IMR-90 (cell line): ENCODE results near the gene SMCP. TPM values are rescaled to one million over a fixed set of nuclear protein-coding genes. Genes with fewer than 3 reads are reported as not detected.

ENCODE experiments used
- ATAC-seq: fragments of 200-7000 bp; cut with Tn5 transposase; 2 replicates; pipeline ENCODE4 v1.9.1; 2020; ENCODE audit warnings: low read depth, mild to moderate bottlenecking, moderate library complexity
- BruUV-seq: library from RNA; stranded (reverse); fragments of 400-500 nt; replicated peaks from 2 replicates; lab custom pipeline; 2021; lab: Mats Ljungman, UMichigan
- CTCF ChIA-PET: fragments of 300-600 bp; formaldehyde crosslinking; extraction: SDS; loops from one replicate; lab custom pipeline; 2021; ENCODE audit warnings: antibody characterized with exemption; lab: Yijun Ruan, JAX
- POLR2A ChIA-PET: fragments of 300-600 bp; sonication (Branson Sonifier 250); formaldehyde crosslinking; loops from one replicate; lab custom pipeline; 2022; ENCODE audit warnings: antibody characterized with exemption; ENCODE audit not compliant: unreplicated experiment; lab: Charles Lee
- DNase-seq: peaks from one replicate; pipeline ENCODE4 v3.0.0; 2013
- H2AFZ ChIP-seq: replicated peaks from 2 replicates; pipeline ENCODE3; 2013; ENCODE audit warnings: low read length, mild to moderate bottlenecking; ENCODE audit not compliant: poor library complexity
- H2AK5ac ChIP-seq: 2 replicates; pipeline ENCODE4 v1.6.1; 2013; ENCODE audit warnings: low read depth, low read length, inconsistent platforms
- H2AK9ac ChIP-seq: replicated peaks from 2 replicates; pipeline ENCODE3; 2013; ENCODE audit warnings: mild to moderate bottlenecking, low read depth, low read length, moderate library complexity; ENCODE audit not compliant: poor library complexity
- H2BK120ac ChIP-seq: 2 replicates; pipeline ENCODE4 v1.6.1; 2013; ENCODE audit warnings: low read depth, low read length, inconsistent platforms
- H2BK15ac ChIP-seq: 3 replicates; pipeline ENCODE4 v1.6.1; 2013; ENCODE audit warnings: low read depth, low read length, inconsistent platforms
- H2BK20ac ChIP-seq: 2 replicates; pipeline ENCODE4 v1.6.1; 2013; ENCODE audit warnings: low read depth, mild to moderate bottlenecking, inconsistent platforms, low read length, moderate library complexity
- H2BK5ac ChIP-seq: 2 replicates; pipeline ENCODE4 v1.6.1; 2013; ENCODE audit warnings: mild to moderate bottlenecking, low read depth, low read length, inconsistent platforms; ENCODE audit not compliant: poor library complexity, severe bottlenecking
- H3K14ac ChIP-seq: replicated peaks from 2 replicates; pipeline ENCODE4 v1.6.1; 2013; ENCODE audit warnings: low read depth, low read length, inconsistent platforms
- H3K18ac ChIP-seq: 2 replicates; pipeline ENCODE4 v1.6.1; 2013; ENCODE audit warnings: low read depth, low read length, control low read depth
- H3K23ac ChIP-seq: 2 replicates; pipeline ENCODE4 v1.6.1; 2013; ENCODE audit warnings: low read depth, low read length, inconsistent platforms
- H3K27ac ChIP-seq: 2 replicates; pipeline ENCODE4 v1.5.1; 2013; ENCODE audit warnings: mild to moderate bottlenecking, control low read depth, low read length; ENCODE audit not compliant: insufficient read depth
- H3K27me3 ChIP-seq: 2 replicates; pipeline ENCODE4 v1.6.1; 2013; ENCODE audit warnings: low read length; ENCODE audit not compliant: control insufficient read depth, insufficient read depth
- H3K36me3 ChIP-seq: 2 replicates; pipeline ENCODE4 v1.6.1; 2013; ENCODE audit warnings: low read length, mixed read lengths; ENCODE audit not compliant: control insufficient read depth, insufficient read depth
- H3K4ac ChIP-seq: 2 replicates; pipeline ENCODE4 v1.6.1; 2013; ENCODE audit warnings: low read depth, low read length, inconsistent platforms
- H3K4me1 ChIP-seq: 2 replicates; pipeline ENCODE4 v1.6.1; 2013; ENCODE audit warnings: low read length, mixed read lengths; ENCODE audit not compliant: control insufficient read depth, insufficient read depth
- H3K4me2 ChIP-seq: 2 replicates; pipeline ENCODE4 v1.6.1; 2013; ENCODE audit warnings: low read depth, mild to moderate bottlenecking, control low read depth, low read length, moderate library complexity
- H3K4me3 ChIP-seq: 2 replicates; pipeline ENCODE4 v1.5.1; 2013; ENCODE audit warnings: low read depth, mild to moderate bottlenecking, control low read depth, low read length, moderate library complexity; ENCODE audit not compliant: insufficient read depth
- H3K56ac ChIP-seq: 2 replicates; pipeline ENCODE4 v1.6.1; 2013; ENCODE audit warnings: low read length, inconsistent platforms; ENCODE audit not compliant: insufficient read depth; ENCODE audit errors: extremely low read depth
- H3K79me1 ChIP-seq, 2 experiments: 2 replicates each; pipeline ENCODE4 v1.6.1; 2013; ENCODE audit warnings: low read length in 2 of 2, inconsistent platforms in 1 of 2, low read depth in 1 of 2
- H3K9ac ChIP-seq: 2 replicates; pipeline ENCODE4 v1.6.1; 2013; ENCODE audit warnings: low read depth, low read length, control low read depth
- H3K9me1 ChIP-seq: 2 replicates; pipeline ENCODE4 v1.6.1; 2013; ENCODE audit warnings: low read length, inconsistent platforms; ENCODE audit not compliant: insufficient read depth
- H3K9me3 ChIP-seq: 2 replicates; pipeline ENCODE4 v1.6.1; 2013; ENCODE audit warnings: low read length; ENCODE audit not compliant: control insufficient read depth, insufficient read depth
- H4K20me1 ChIP-seq: 2 replicates; pipeline ENCODE4 v1.6.1; 2013; ENCODE audit warnings: low read length, inconsistent platforms; ENCODE audit not compliant: insufficient read depth
- H4K5ac ChIP-seq: 2 replicates; pipeline ENCODE4 v1.6.1; 2013; ENCODE audit warnings: mild to moderate bottlenecking, low read depth, low read length, control low read depth
- H4K8ac ChIP-seq, 2 experiments: 2 replicates each; pipeline ENCODE4 v1.6.1; 2013; ENCODE audit warnings: low read depth in 2 of 2, low read length in 2 of 2, control low read depth in 1 of 2, inconsistent platforms in 1 of 2
- H4K91ac ChIP-seq: 2 replicates; pipeline ENCODE4 v1.6.1; 2013; ENCODE audit warnings: low read depth, low read length, inconsistent platforms; ENCODE audit not compliant: insufficient read depth
- BHLHE40 ChIP-seq: fragments of 150-350 bp; IDR thresholded peaks from 2 replicates; pipeline ENCODE4 v1.6.1; 2016; ENCODE audit warnings: mild to moderate bottlenecking, low read depth, low read length
- CEBPB ChIP-seq: IDR thresholded peaks from 2 replicates; pipeline ENCODE4 v1.6.1; 2012; ENCODE audit warnings: low read depth, low read length, improper control_type of control experiment
- CHD1 ChIP-seq: IDR thresholded peaks from 2 replicates; pipeline ENCODE4 v1.6.1; 2012; ENCODE audit warnings: low read depth, low read length, improper control_type of control experiment
- CTCF ChIP-seq: conservative IDR thresholded peaks from 2 replicates; pipeline ENCODE4 v1.5.1; 2012; ENCODE audit warnings: mild to moderate bottlenecking, low read depth, low read length, improper control_type of control experiment
- ELK1 ChIP-seq: fragments of 150-350 bp; IDR thresholded peaks from 2 replicates; pipeline ENCODE4 v1.6.1; 2016; ENCODE audit warnings: low read depth, mild to moderate bottlenecking, low read length, moderate library complexity, borderline replicate concordance
- FOS ChIP-seq: fragments of 150-350 bp; IDR thresholded peaks from 2 replicates; pipeline ENCODE4 v1.6.1; 2016; ENCODE audit warnings: low read depth, low read length
- MAZ ChIP-seq: IDR thresholded peaks from 2 replicates; pipeline ENCODE4 v1.6.1; 2012; ENCODE audit warnings: low read depth, mild to moderate bottlenecking, low read length, improper control_type of control experiment, moderate library complexity, borderline replicate concordance
- MXI1 ChIP-seq: IDR thresholded peaks from 2 replicates; pipeline ENCODE4 v1.6.1; 2012; ENCODE audit warnings: low read depth, mild to moderate bottlenecking, low read length, moderate library complexity, borderline replicate concordance
- NFE2L2 ChIP-seq: fragments of 150-350 bp; IDR thresholded peaks from 2 replicates; pipeline ENCODE4 v1.6.1; 2016; ENCODE audit warnings: low read depth, mild to moderate bottlenecking, low read length
- POLR2A ChIP-seq: IDR thresholded peaks from 2 replicates; pipeline ENCODE4 v1.6.1; 2012; ENCODE audit warnings: mild to moderate bottlenecking, low read depth, low read length
- RAD21 ChIP-seq: IDR thresholded peaks from 2 replicates; pipeline ENCODE4 v1.6.1; 2012; ENCODE audit warnings: low read length, improper control_type of control experiment
- RCOR1 ChIP-seq: IDR thresholded peaks from 2 replicates; pipeline ENCODE4 v1.6.1; 2012; ENCODE audit warnings: mild to moderate bottlenecking, low read length, improper control_type of control experiment; ENCODE audit not compliant: insufficient replicate concordance
- RFX5 ChIP-seq: IDR thresholded peaks from 2 replicates; pipeline ENCODE4 v1.8.0; 2012; ENCODE audit warnings: low read depth, mild to moderate bottlenecking, low read length, moderate library complexity
- SMC3 ChIP-seq: fragments of 150-350 bp; IDR thresholded peaks from 2 replicates; pipeline ENCODE4 v1.6.1; 2016; ENCODE audit warnings: low read depth, mild to moderate bottlenecking, antibody characterized with exemption, low read length, moderate library complexity
- USF2 ChIP-seq: fragments of 150-350 bp; IDR thresholded peaks from 2 replicates; pipeline ENCODE4 v1.6.1; 2017; ENCODE audit warnings: mild to moderate bottlenecking, antibody characterized with exemption, low read length, low read depth
- WGBS, 2 experiments: methylation state at CpG; one replicate each; pipeline versions ENCODE4 v1.1.5 to v1.1.7; 2013; ENCODE audit warnings: missing lambda C conversion rate in 2 of 2; ENCODE audit not compliant: insufficient read length in 1 of 2; ENCODE audit errors: extremely low coverage in 2 of 2; 5-methylcytosine and 5-hydroxymethylcytosine counted together
- dilution Hi-C: fragments of 300-500 bp; cut with HindIII; formaldehyde crosslinking; loops from one replicate; pipeline ENCODE4 v1.14.3; 2018; ENCODE audit warnings: low sequenced_read_pairs; ENCODE audit not compliant: unreplicated experiment
- in situ Hi-C: fragments of 300-500 bp; cut with MboI; formaldehyde crosslinking; loops from 3 replicates; pipeline ENCODE4 v1.14.3; 2019; ENCODE audit warnings: low sequenced_read_pairs, inconsistent platforms, mixed read lengths
- intact Hi-C: fragments of 100-400 bp; cut with micrococcal nuclease; formaldehyde crosslinking; loops from 2 replicates; pipeline ENCODE4 v1.10.0; 2022
- polyA plus RNA-seq, 3 experiments: library from polyadenylated mRNA; depleted of rRNA; stranded (reverse); fragments of >200 nt; gene quantifications; 2 replicates each; pipeline ENCODE4 v1.2.3, GENCODE V29; 2012; ENCODE audit warnings: low replicate concordance in 1 of 3
- total RNA-seq: library from RNA; depleted of rRNA; stranded (reverse); fragments of >200 nt; gene quantifications from 2 replicates; pipeline ENCODE4 v1.2.3, GENCODE V29; 2012

Gene SMCP
- total and polyA plus RNA-seq, 2 of the 4 experiments (the other 2 are of a cell fraction), result not detected

- no peaks in the 10 kb centered on the region for H3K36me3 ChIP-seq
- H2AFZ ChIP-seq, result no peak overlapping the region
- no peak overlapping the region for H2AK9ac ChIP-seq
- CTCF ChIA-PET, result no interaction called here
- H3K18ac ChIP-seq, result no peak overlapping the region
- no peaks in the 10 kb centered on the region for H3K9me1 ChIP-seq
- BruUV-seq, result no TSS peak
- no peaks in the 10 kb centered on the region for H3K9me3 ChIP-seq
- DNase-seq (no peak), ATAC-seq (no peak)
- H3K14ac ChIP-seq, result no peak overlapping the region
- in situ Hi-C loops, result no loop called here
- no peak overlapping the region for H2BK120ac ChIP-seq
- no peak overlapping the region for H3K23ac ChIP-seq
- no peaks in the 10 kb centered on the region for H3K27me3 ChIP-seq
- no CpG with 5 or more reads among the region's 4 CpGs for WGBS, 2 experiments
- no peaks in the 10 kb centered on the region for H3K79me1 ChIP-seq
- H4K91ac ChIP-seq, result no peak overlapping the region
- no peak overlapping the region for H2BK20ac ChIP-seq
- POLR2A ChIA-PET, result no interaction called here
- H3K4me1 ChIP-seq, result no peaks in the 10 kb centered on the region
- no peak overlapping the region for H4K8ac ChIP-seq
- no peak overlapping the region for H4K5ac ChIP-seq
- H3K56ac ChIP-seq, result no peak overlapping the region
- no peak overlapping the region for H2BK15ac ChIP-seq
- H2AK5ac ChIP-seq, result no peak overlapping the region
- H3K9ac ChIP-seq, result no peak overlapping the region
- H3K4me2 ChIP-seq, result no peak overlapping the region
- dilution Hi-C loops, result no loop called here
- H3K4ac ChIP-seq, result no peak overlapping the region
- no peaks in the 10 kb centered on the region for H4K20me1 ChIP-seq
- TF ChIP-seq MAZ (no peak), MXI1 (no peak), ELK1 (no peak), RAD21 (no peak), RCOR1 (no peak), CEBPB (no peak), FOS (no peak), CHD1 (no peak), NFE2L2 (no peak), USF2 (no peak), POLR2A (no peak), SMC3 (no peak), BHLHE40 (no peak), RFX5 (no peak), CTCF (no peak)
- intact Hi-C loops, result no loop called here
- no peak overlapping the region for H3K4me3 ChIP-seq
- H2BK5ac ChIP-seq, result no peak overlapping the region
- no peak overlapping the region for H3K27ac ChIP-seq
These were observed 16.7 kb upstream of the SMCP start for GRCh38 chr1:152861374-152861773.
